Right renal cortex interstitium (tissue), 3 donors: ENCODE results near the gene CDS2. TPM values are rescaled to one million over a fixed set of nuclear protein-coding genes. Genes with fewer than 3 reads are reported as not detected.

Experiments
- DNase-seq, 3 donors: peaks; one replicate each; pipeline ENCODE4 v3.0.0-alpha.2; 2013; ENCODE audit warnings: low read depth in 3 of 3, low spot score in 2 of 3
- polyA plus RNA-seq, 3 donors: library from polyadenylated mRNA; unstranded; fragments of 120-200 nt; gene quantifications; one replicate each; pipeline ENCODE4 v1.2.1, GENCODE V29; 2013; ENCODE audit not compliant: insufficient read length in 3 of 3

Gene CDS2
- polyA plus RNA-seq, 3 donors = 37.6 to 43.0 (median 42.5) TPM

DNA sequence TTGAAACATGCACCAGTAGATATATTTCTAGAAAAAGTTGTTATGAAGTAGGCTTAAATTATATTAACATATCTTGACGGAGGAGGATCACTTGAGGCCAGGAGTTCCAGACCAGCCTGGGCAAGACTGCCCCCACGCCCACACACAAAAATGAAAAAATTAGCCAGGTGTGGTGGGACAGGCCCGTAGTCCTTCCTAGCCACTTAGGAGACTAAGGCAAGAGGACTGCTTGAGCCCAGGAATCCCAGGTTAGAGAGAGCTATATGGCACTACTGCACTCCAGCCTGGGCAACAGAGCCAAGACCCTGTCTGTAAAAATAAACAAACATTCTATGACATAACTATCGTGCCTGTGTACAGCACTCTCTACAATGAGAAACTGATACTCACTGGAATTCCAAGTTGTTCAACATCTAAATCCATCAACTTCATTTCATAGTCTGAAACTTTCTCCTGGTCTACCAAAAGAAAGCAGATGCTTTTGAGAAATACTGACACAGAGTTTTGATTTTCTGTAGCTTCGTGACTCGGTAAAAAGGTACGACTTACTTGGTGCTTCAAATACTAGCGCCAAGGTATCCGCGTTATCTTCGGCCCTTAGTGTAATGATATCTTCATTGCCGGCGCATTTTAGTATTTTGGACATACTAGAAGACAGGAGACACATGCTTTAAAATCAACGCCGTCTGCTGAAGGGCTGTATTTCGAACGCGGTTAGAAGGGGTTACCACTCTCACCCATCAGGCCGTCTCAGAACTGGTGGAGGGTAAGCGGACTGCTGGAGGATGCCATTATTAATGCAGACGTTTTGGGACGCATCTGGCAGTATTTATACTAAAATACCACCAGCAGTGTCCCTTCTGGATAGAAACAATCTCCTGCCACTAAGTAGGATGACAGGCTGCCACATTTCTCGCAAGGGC lies 8.3 kb upstream of the CDS2 start:
- no peak for DNase-seq

DNA sequence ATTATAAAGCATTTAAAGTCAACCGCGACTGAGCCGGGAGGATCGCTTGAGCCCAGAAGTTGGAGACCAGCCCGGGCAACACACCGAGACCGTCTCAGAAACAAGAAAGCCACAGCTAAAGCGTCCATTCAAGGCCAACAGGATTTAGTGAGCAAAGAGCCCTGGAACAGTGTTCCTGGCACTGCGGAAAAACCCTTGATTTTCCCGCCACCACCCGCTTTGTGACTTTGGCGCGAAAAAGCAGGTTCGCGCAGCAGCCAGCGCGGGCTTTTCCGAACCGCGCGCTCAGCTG lies 7.7 kb upstream of the CDS2 start:
- DNase-seq = no peak

DNA sequence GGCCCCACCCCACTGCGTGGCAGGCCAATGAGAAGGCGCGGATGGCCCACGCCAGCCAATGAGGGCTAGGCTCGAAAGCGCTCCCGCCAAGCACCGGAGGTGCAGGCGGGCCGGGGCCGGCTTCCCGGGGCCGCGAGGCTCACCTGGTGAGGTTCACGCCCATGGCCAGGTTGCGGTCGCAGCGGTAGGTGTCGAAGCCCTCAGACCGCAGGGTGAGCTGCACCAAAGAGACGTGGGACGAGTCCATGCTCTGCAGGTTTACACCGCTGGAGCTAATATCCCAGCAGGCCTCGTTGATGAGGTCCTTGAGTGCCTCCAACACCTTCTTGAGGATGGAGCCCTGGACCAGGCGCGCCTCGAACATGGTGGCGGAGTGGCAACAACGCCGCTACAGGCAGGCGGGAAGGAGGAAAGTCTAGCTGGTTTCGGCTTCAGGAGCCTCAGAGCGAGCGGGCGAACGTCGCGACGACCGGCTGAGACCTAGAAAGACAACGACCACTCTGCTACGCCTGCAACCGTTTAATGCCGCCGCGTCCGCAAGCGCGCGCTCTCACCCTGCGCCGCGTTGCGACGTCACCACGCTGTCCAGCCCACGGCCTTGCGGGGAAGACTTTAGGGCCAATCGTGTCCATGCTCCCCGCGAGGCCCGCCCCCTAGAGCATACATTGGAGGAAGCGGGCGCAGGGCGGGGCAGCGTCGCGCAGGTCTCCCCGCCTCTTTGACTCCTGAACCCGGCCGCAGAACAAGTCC lies 7.2 kb upstream of the CDS2 start, which contains the start of gene PCNA:
TSS of gene PCNA (minus strand) at position 524 of the 750 bp plus-strand sequence. CDS start at position 364, 160 bp downstream.
- DNase-seq = peak in 2 of 3 donors; percentile 78 to 93

DNA sequence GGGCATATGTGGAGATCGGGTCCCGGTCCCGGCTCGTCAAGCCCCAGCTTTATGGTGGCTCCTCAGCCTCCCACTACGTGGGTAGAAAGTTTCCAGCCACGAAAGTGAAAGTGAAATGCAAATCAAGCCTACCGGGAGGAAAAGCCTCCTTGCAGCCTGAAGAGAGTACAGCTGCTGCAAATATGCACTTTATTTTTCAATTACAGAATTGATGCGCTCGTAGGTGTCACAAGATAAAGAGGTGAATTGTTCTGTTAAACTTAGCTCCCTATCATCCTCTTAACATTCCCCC lies 6.7 kb upstream of the CDS2 start:
- no peak for DNase-seq

DNA sequence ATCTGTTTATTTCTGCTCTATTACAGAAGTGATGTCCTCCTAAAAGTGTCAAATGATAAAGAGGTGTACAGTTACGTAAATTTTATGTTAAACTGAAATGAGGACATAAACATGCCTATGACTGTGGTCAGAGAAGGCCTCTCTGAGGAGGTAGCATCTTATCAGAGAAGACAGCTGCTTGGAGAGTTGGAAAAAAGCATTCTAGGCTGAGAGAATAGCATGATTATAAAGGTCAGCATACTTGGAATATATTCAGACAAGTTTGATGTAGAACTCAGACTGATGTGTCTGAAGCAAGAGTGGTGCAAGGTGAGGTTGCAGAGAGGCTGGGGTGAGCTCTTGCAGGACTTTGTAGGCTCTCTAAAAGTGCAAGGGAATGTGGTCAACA lies 3.9 kb upstream of the CDS2 start:
- DNase-seq = no peak

DNA sequence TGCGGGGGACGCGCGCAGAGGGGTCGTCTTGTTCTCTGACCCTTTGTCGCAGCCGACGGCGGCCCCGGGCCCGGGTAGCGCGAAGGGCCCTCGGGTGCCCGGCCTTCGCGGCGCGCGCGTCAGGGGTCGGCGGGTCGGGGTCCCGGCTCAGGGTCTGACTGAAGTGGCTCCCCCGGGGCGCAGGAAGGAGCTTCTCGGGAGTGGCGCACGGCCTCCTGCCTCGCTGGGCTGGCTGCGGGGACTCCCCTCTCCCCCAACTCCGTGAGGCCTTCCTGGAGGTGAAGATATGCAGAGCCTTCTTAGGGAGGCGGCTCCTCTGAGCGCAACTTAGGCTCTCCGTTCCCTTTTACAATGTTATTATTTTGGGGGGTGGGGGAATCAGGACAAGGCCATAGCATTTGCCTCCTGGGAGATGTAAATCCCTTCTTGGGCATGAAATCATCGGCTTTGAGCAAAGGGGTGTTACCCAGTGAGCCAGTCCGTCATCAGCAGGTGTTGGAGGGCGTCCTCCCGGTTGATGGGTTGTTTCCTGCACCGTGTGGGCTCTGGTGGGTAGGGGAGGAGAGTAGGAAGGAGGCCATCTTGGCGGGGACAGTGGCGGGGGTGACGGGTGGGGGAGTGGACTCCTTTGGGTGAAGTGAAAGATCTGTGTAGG lies 523 bp downstream of the CDS2 start:
- peak in 1 of 3 donors; percentile 57 for DNase-seq

DNA sequence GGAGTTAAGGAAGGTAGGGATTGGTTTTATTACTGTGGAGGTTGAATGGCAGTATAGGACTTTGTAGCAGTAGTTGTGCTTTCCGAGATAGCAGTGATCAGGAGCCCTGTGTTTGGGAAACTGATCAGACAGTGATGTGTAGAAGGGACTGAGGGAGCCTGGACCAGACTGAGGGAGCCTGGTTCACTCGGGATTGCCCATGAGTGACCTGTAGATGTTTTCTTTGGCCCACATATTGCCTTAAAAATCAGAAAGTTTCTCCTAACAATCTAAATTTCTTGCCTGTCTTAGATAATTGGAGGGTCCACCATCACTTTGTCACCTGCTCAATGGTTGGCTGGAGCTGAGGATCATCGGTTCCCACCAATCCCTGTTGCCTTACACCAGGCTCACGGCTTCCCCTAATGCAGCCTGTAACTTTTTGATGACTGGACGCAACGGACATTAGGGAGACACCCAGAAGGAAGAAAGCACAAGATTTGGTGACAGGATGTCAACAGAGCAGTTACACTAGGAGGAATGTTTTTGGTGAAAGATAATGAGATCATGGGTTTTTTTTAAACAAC lies 1.1 kb downstream of the CDS2 start:
- DNase-seq = no peak

DNA sequence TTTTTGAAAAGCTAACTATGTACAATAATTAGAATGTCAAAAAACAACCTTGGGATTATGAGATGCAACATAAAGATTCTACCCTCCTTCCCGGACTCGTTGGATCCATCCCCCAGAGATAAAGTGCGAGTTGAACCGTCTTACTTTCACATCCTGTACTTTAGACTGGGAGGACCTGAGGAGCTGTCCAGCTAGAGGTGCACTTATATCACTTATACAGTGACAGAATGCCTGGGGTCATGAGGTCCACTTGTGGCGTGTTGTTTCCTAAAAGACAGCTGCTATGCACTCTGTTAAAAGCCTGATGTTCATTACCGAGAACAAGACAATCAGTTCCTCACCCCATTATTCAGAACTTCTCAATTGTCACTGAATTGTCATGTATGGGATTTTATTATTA lies 2.1 kb downstream of the CDS2 start:
- no peak for DNase-seq

DNA sequence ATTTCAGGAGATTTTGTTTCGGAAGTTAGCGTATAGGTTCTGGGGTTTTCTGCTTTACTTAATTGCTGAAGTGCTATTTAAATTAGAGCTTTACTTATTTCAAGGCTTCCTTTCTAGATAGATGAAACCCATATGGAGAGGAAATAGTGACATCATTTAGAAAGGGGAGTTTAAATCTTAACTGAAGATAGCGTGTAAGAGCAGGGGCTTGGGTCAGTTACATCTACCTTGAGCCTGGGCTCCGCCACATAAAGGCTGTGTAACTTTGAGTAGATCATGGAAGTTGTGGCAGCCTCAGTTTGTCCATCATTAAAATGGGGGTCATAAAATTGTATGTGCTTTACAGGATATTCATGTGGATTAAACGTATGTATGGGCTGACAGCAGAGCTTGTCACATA lies 4.7 kb downstream of the CDS2 start:
- DNase-seq = no peak

DNA sequence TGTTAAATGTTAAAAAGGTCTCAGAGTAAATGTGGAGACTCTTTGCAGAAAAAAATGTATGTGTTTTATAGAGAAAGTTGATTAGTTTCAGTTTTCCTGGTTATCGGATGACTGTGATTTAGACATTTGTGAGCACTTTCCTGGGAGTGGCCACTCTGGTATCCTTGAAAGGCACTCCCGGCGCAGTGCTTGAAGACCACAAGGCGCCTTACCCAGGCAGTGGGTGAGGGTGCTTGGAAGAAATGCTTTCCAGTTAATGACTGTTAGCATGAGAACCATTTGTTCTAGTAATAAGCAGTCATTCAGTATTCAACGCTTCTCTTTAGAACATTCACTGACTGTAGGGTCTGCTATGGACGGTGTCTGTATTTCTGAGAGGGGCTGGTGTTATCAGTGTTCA lies 7.2 kb downstream of the CDS2 start:
- DNase-seq = no peak

DNA sequence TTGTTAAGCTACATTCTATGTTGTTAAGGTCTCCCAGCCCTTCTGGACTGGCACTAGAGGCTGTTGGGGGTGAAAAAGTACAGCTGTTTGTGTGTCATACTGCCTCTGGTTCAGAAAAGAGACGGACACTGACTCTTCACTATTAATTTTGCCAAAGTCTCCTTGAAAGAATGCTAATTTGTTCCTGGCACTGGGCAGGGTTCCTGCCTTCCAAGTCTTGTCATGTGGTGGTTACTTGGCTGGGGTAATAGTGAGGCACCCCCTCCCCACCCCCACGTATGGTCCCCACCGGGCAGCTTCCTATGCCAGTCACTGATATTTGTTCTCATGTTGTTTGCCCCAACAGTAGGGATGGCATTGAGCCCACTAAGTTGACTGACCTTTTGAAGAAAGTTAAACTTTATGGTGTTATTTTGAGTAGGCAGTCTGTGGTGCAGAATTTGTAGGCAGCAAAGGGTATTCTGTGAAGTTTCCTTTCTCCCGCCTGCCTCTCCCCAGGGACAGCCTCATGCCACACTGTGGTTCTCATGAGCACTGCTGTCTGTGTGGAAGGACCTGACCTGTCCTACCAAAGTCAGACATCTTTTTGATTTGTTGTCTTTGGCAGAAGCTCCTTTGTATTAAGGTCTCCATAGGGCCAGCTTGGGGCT lies 8.7 kb downstream of the CDS2 start:
- no peak for DNase-seq

DNA sequence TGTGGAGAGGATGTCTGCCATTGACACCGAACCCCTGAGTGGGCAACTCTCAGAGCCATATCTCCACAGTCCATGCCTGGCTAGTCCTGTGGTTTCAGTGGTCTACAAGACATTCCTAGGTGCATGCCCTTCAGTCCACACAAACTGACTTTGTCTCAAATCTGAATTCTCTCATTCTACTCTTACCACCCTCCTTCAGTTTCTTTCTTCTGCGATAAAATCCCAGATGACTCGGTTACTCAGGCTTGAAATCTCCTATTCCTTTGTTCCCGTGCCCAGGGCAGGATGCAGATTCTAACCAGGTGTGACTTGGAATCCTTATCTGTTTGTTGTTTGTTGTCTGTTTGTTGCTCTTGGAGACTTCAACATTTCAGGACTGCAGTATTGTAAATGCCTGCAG lies 9.3 kb downstream of the CDS2 start:
- DNase-seq = no peak

DNA sequence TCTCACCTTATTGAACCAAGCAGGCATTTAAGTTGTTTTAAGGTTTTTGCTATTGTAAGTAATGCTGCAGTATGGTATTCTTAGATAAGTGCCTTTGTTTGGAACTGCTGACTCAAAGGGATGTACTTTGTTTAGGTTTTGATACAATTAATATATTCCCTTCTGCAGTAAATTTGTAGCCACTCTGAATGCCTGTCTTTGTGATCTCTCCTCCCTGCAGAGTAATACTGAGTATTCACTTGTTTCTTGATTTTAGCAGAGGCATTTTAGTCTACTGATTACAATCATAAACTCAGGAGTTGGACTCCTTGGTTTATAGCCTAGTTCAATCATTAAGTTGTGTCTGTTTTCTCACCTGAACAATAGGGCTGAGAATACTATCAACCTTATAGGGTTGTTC lies 13.4 kb downstream of the CDS2 start:
- DNase-seq = no peak

DNA sequence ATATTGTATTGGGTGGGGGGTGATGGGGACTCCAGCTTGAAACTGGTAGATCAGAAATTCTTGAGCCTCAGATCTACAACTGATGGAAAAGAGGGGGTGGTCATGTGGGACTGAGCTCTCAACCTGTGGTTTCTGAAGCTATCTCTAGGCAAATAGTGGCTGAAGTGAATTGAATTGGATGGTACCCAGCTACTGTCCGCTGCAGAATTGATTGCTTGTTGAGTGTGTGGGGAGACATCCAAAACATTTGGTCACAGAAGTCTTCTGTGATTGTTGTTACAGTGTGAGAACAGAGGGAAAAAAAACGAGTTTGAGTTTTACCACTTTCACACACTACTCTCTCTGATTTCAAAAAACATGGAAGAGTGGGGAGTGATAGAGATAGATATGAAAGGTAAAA lies 14.8 kb downstream of the CDS2 start:
- DNase-seq = no peak

DNA sequence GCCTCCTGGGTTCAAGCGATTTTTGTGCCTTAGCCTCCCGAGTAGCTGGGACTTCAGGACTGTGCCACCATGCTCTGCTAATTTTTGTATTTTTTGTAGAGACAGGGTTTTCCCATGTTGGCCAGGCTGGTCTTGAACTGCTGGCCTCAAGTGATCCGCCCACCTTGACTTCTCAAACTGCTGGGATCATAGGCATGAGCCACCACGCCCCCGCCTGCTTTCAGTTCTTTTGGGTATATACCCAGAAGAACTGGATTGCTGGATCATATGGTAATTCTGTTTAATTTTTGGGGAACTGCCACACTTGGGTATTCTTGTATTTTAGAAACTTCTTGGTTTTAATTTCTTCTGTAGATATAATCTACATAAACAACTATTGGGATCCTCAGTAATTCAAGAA lies 17.0 kb downstream of the CDS2 start:
- no peak for DNase-seq

DNA sequence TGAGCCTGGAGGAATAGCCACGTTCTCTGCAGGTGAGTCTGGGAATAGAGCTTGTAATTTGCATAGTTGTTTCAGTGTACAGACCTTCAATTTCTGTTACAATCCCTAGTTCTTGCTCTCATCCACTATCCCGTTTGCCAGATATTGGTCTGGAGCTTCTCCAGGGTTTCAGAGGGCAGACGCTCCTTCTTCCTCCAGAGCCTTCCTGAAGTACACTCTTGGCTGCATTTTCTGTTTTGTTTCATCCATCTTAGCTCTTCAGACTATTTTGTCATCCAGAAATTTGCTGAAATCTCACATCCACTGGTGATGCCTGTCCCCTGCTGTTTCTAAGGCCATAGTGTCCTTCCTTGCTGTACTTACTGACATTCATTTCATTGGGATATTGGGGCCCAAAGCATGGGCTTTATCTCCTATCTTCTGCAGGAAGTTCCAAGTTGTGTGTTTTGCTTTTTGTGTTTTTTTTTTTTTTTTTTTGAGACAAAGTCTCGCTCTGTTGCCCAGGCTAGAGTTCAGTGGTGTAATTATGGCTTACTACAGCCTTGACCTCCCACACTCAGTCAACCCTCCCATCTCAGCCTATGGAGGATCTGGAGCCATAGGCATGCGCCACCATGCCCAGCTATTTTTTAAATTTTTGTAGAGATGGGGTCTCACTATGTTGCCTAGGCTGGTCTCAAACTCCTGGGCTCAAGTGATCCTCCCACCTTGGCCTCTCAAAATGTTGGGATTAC lies 18.7 kb downstream of the CDS2 start:
- DNase-seq = no peak

DNA sequence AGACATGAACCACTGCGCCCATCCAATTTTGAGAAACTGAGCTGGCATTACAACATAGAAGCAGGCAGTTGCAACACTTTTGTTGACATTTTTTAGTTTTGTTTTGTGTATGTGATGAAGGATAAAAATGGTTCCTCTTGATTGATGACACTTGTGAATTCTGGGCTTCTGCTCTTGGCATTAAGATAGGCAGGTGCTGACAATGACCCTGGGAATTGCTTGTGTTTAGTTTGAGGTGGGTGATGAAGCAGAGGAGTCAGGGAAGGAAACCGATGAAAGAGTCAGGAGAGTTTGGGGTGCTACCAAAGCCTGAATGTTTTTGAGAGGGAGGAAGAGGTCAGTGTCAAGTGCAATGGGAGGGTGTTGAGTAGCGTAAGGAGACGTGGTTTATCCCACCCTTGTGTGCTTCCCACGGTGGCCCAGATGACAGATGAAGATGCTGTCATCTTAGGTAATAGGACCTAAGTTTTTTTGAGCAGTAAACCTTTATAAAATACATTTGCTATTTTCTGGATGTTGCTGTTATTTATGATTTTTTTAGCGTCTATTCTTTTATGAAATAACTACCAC lies 19.4 kb downstream of the CDS2 start:
- no peak for DNase-seq

DNA sequence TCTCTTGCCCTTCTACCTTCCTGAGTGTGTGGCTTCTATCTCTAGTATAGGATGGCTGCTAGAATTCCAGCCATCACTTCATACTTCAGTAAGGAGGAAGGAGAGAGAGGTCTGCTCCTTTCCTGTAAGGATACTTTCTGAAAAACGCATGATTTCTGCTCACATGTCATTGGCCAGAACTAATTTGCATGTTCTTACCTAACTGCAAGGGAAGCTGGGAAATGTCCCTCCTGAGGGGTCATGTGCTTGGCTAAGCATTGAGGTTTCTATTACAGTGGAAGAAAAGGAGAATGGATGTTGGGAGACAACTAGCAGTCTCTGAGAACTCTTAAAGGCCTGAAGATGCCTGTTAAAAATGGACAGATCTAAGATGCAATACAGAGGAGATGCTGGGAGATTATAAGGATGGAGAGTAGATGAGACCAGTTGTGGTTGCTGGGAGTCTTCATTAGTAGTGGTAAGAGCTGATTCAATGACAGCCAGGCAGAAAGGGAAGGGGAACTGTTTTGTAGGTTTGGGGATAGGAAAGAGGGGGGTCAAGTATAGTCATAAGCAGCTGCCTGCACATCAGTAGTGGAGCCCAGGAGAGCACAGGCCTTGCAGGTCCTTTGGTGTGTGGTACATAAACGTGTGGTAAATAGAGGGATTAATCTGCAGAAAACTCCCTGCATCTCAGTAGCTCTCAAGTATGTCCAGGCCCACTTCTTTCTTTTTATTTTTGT lies 20.2 kb downstream of the CDS2 start:
- no peak for DNase-seq

DNA sequence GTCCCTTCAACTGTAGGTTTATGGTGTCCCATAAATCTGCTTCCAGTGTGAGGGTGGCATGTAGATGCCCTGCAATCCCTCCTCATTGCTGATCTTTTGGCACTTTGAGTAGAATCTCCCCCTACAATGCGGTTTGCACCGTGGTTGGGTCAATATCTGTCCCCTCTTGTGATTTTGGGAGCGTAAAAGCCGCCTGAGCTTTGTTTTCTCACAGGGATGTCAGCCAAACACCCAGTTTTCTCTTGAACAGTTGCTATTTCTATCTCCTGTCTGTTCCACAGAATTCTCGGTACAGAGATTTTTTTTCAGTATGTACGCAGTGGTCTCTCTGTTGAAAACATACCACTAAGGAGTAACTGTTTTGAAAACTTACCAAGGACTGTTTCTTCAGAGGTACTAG lies 21.8 kb downstream of the CDS2 start:
- DNase-seq = no peak
